Tibial nerve (tissue), 3 donors: ENCODE results near the gene HAAO.

ENCODE experiments used
- CTCF ChIP-seq, 5 experiments: fragments of 200-600 bp in 3 of 5; fragments of 450-650 bp in 2 of 5; sonication (generic) in 3 of 5; IDR thresholded peaks; one replicate each; pipeline ENCODE4 v1.5.1; 2016 to 2019; ENCODE audit warnings: antibody characterized with exemption in 5 of 5, mild to moderate bottlenecking in 3 of 5, moderate library complexity in 2 of 5
- POLR2A ChIP-seq, 2 donors: fragments of 450-650 bp; IDR thresholded peaks; one replicate each; pipeline ENCODE4 v1.6.1; 2017; ENCODE audit warnings: antibody characterized with exemption in 2 of 2, mild to moderate bottlenecking in 2 of 2, moderate library complexity in 2 of 2

DNA sequence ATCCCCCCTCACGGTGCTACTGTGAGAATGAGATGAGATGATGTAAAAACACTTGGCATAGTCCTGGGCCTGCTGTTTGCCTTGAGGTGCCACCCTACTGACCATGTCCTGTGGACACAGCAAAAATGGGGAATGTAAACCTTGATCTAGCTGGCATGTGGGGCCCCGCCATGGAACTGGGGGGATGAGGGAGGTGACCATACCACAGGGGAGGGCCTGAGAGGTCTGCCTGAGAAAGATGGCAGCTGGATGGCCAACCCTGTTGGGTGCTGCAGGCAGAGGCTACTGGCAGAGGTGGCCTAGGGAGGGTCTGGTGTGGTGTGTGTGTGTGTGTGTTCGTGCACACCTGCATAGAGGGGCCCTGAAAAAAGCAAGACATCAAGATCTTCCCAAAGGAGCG lies 777 bp downstream of the HAAO start:
- TF ChIP-seq CTCF (IDR thresholded peaks at IDR 0.05) (no peak), POLR2A (IDR thresholded peaks at IDR 0.05) (no peak)
